Hepatocyte (in vitro differentiated cells): ENCODE measurements around the gene BLM. TPM values are rescaled to one million over a fixed set of nuclear protein-coding genes. Genes with fewer than 3 reads are reported as not detected.

Source experiments
- DNase-seq: peaks from one replicate; pipeline ENCODE4 v3.0.0-alpha.2; 2016; ENCODE audit warnings: low spot score
- H2AFZ ChIP-seq: fragments of 200-600 bp; sonication (generic); 2 replicates; pipeline ENCODE4 v1.6.0; 2016; ENCODE audit warnings: antibody characterized with exemption, mild to moderate bottlenecking
- H3K27ac ChIP-seq: fragments of 200-600 bp; sonication (generic); 2 replicates; pipeline ENCODE4 v1.5.1; 2016; ENCODE audit warnings: mild to moderate bottlenecking
- H3K27me3 ChIP-seq: fragments of 200-600 bp; sonication (generic); 2 replicates; pipeline ENCODE4 v1.6.1; 2016
- H3K36me3 ChIP-seq: fragments of 200-600 bp; sonication (generic); replicated peaks from 2 replicates; pipeline ENCODE4 v1.5.1; 2016; ENCODE audit warnings: low read depth; ENCODE audit not compliant: insufficient read depth
- H3K4me1 ChIP-seq: fragments of 200-600 bp; sonication (generic); 2 replicates; pipeline ENCODE4 v1.5.1; 2016; ENCODE audit warnings: mild to moderate bottlenecking, moderate library complexity; ENCODE audit not compliant: insufficient read depth
- H3K4me2 ChIP-seq: fragments of 200-600 bp; sonication (generic); 2 replicates; pipeline ENCODE4 v1.6.0; 2016
- H3K4me3 ChIP-seq: fragments of 200-600 bp; sonication (generic); 2 replicates; pipeline ENCODE4 v1.5.1; 2016; ENCODE audit warnings: mild to moderate bottlenecking
- H3K79me2 ChIP-seq: fragments of 200-600 bp; sonication (generic); 2 replicates; pipeline ENCODE4 v1.6.0; 2017; ENCODE audit warnings: mild to moderate bottlenecking
- H3K9me2 ChIP-seq: fragments of 200-600 bp; sonication (generic); replicated peaks from 2 replicates; pipeline ENCODE4 v1.6.0; 2017; ENCODE audit warnings: mild to moderate bottlenecking; ENCODE audit not compliant: insufficient read depth
- H3K9me3 ChIP-seq: fragments of 200-600 bp; sonication (generic); 2 replicates; pipeline ENCODE4 v1.5.1; 2016; ENCODE audit warnings: low read depth, mild to moderate bottlenecking
- H4K20me1 ChIP-seq: fragments of 200-600 bp; sonication (generic); 2 replicates; pipeline ENCODE4 v1.6.0; 2016; ENCODE audit warnings: mild to moderate bottlenecking; ENCODE audit not compliant: insufficient read depth, poor library complexity, severe bottlenecking
- CTCF ChIP-seq: fragments of 200-600 bp; sonication (generic); IDR thresholded peaks from 2 replicates; pipeline ENCODE4 v1.5.1; 2016; ENCODE audit warnings: antibody characterized with exemption, mild to moderate bottlenecking; ENCODE audit not compliant: poor library complexity
- EZH2 ChIP-seq: fragments of 200-600 bp; sonication (generic); IDR thresholded peaks from 2 replicates; pipeline ENCODE4 v1.6.1; 2016; ENCODE audit warnings: antibody characterized with exemption, mild to moderate bottlenecking, borderline replicate concordance
- EZH2phosphoT487 ChIP-seq: fragments of 200-600 bp; sonication (generic); IDR thresholded peaks from one replicate; pipeline ENCODE4 v1.6.1; 2018; ENCODE audit warnings: antibody characterized with exemption, mild to moderate bottlenecking, low read depth, moderate library complexity; ENCODE audit not compliant: unreplicated experiment, severe bottlenecking
- WGBS: methylation state at CpG from one replicate; pipeline ENCODE4 v1.1.6; 2016; ENCODE audit warnings: low lambda C conversion rate; ENCODE audit errors: missing lambda C conversion rate; 5-methylcytosine and 5-hydroxymethylcytosine counted together
- polyA plus RNA-seq: library from polyadenylated mRNA; unstranded; fragments of >200 nt; fragmentation: Nextera tagmentation; extraction: Ambion mirVana; gene quantifications from 2 replicates; pipeline ENCODE4 v1.2.1, GENCODE V29; 2016
- total RNA-seq: library from RNA; depleted of rRNA; stranded (reverse); fragments of >200 nt; gene quantifications from 2 replicates; pipeline ENCODE4 v1.2.3, GENCODE V29; 2014

Gene BLM
- total and polyA plus RNA-seq, 2 experiments from 2014 or later: 1.7 to 3.5 TPM

DNA sequence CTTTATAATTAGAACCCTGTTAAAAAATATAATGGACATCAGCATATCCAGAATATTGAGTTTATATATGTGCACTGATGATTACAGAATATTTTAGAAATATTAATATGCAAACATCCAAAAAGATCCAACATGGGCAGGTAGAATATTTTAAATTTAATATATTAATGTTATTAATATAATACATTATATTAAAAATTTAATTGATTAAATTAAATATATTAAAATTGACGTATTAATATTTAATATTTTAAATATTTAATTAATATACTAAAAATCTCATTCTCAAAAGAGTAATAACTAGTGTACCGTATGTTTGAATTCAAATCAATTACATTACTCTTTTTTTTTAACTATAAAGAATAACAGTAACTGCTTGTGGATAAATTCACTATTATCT, 77.4 kb downstream of the BLM start:
- Histone ChIP-seq H3K4me1 (no peaks in the 10 kb centered on the region), H3K4me3 (no peak overlapping the region), H3K9me3 (no peaks in the 10 kb centered on the region), H2AFZ (no peak overlapping the region), H3K4me2 (no peak overlapping the region), H4K20me1 (no peaks in the 10 kb centered on the region), H3K9me2 (no peaks in the 10 kb centered on the region), H3K79me2 (no peaks in the 10 kb centered on the region), H3K27me3 (no peaks in the 10 kb centered on the region), H3K27ac (no peak overlapping the region), H3K36me3 (no peaks in the 10 kb centered on the region)
- WGBS: 73% methylated on average over 2 of the region's 2 CpGs
- TF ChIP-seq EZH2phosphoT487 (no peak), CTCF (no peak), EZH2 (no peak)
- no peak for DNase-seq

GRCh38 chr15:90799639-90800170, 82.6 kb downstream of the BLM start:
- H3K9me2 ChIP-seq: no peaks in the 10 kb centered on the region
- TF ChIP-seq CTCF: no peak
- WGBS: 77% methylated on average over 1 of the region's 1 CpG
- no peaks in the 10 kb centered on the region for H3K79me2 ChIP-seq
- no peaks in the 10 kb centered on the region for H3K27me3 ChIP-seq
- H4K20me1 ChIP-seq: no peaks in the 10 kb centered on the region
- H3K27ac ChIP-seq: no peak overlapping the region
- H3K4me1 ChIP-seq: no peaks in the 10 kb centered on the region
- no peak for DNase-seq
- H3K36me3 ChIP-seq: no peaks in the 10 kb centered on the region
- H3K4me3 ChIP-seq: no peak overlapping the region
- no peaks in the 10 kb centered on the region for H3K9me3 ChIP-seq
- H2AFZ ChIP-seq: no peak overlapping the region
- no peak overlapping the region for H3K4me2 ChIP-seq

GRCh38 chr15:90801803-90802202, 84.7 kb downstream of the BLM start:
- 95% methylated on average over 8 of the region's 8 CpGs for WGBS
- Histone ChIP-seq H2AFZ (no peak overlapping the region), H3K79me2 (no peaks in the 10 kb centered on the region), H3K4me3 (no peak overlapping the region), H3K27me3 (no peaks in the 10 kb centered on the region), H3K4me1 (no peaks in the 10 kb centered on the region), H3K36me3 (no peaks in the 10 kb centered on the region), H4K20me1 (no peaks in the 10 kb centered on the region), H3K9me3 (no peaks in the 10 kb centered on the region), H3K4me2 (no peak overlapping the region), H3K27ac (no peak overlapping the region), H3K9me2 (no peaks in the 10 kb centered on the region)
- no peak for TF ChIP-seq EZH2
- TF ChIP-seq CTCF: no peak
- TF ChIP-seq EZH2phosphoT487: no peak
- DNase-seq: no peak
